NCI-H128 (cell line): Measurements from ENCODE around the gene GLS.
"Not testable (repeated sequence)": the region's sequence is repeated elsewhere in the genome, so short reads cannot be mapped to it uniquely, and the experiment has no call there.

ENCODE experiments used
- DNase-seq: peaks from one replicate; lab custom pipeline; 2025; ENCODE audit not compliant: unreplicated experiment; lab: John Stamatoyannopoulos, UW

The GLS gene

GRCh38 chr2:190929919-190930318 lies 49.3 kb downstream of the GLS start:
- no peak for DNase-seq

- no peak for DNase-seq
Measured at GRCh38 chr2:190930411-190930810, 49.8 kb downstream of the GLS start.

- no peak for DNase-seq
Measured at GRCh38 chr2:190932514-190932913, 51.9 kb downstream of the GLS start.

- no peak for DNase-seq
Measured at GRCh38 chr2:190933361-190933760, 52.7 kb downstream of the GLS start.

- DNase-seq = no peak
Measured at GRCh38 chr2:190935054-190935453, 54.4 kb downstream of the GLS start.

- no peak for DNase-seq
Measured at GRCh38 chr2:190938771-190939335, 58.2 kb downstream of the GLS start.

GRCh38 chr2:190940454-190940853 lies 59.8 kb downstream of the GLS start:
- no peak for DNase-seq

- DNase-seq = no peak
Measured at GRCh38 chr2:190941571-190941970, 61.0 kb downstream of the GLS start.

GRCh38 chr2:190942697-190943096 lies 62.1 kb downstream of the GLS start:
- no peak for DNase-seq

- no peak for DNase-seq
Measured at GRCh38 chr2:190943706-190944105, 63.1 kb downstream of the GLS start.

GRCh38 chr2:190947141-190947540 lies 66.5 kb downstream of the GLS start:
- no peak for DNase-seq

- no peak for DNase-seq
Measured at GRCh38 chr2:190947711-190948251, 67.2 kb downstream of the GLS start.

GRCh38 chr2:190948671-190949070 lies 68.0 kb downstream of the GLS start:
- no peak for DNase-seq

- no peak for DNase-seq
Measured at GRCh38 chr2:190950566-190950991, 70.0 kb downstream of the GLS start.

- DNase-seq = no peak
Measured at GRCh38 chr2:190953257-190953656, 72.6 kb downstream of the GLS start.

GRCh38 chr2:190959911-190960788 lies 79.5 kb downstream of the GLS start:
- DNase-seq = no peak

- DNase-seq = not testable (repeated sequence)
Measured at GRCh38 chr2:190961117-190961516, 80.5 kb downstream of the GLS start.

- no peak for DNase-seq
Measured at GRCh38 chr2:190961918-190962487, 81.4 kb downstream of the GLS start.

GRCh38 chr2:190963088-190963487 lies 82.5 kb downstream of the GLS start:
- DNase-seq = no peak

- DNase-seq = no peak
Measured at GRCh38 chr2:190964170-190964795, 83.7 kb downstream of the GLS start.

GRCh38 chr2:190965580-190966222 lies 85.1 kb downstream of the GLS start:
- no peak for DNase-seq
